OCI-LY1 (cell line): Measurements from ENCODE around the gene SEPSECS.

ENCODE experiments used
- EZH2 ChIP-seq: fragments of 200-600 bp; sonication (generic), shearing (Covaris generic); IDR thresholded peaks from 2 replicates; pipeline ENCODE4 v1.8.0; 2017; ENCODE audit warnings: borderline replicate concordance, mixed run types, mild to moderate bottlenecking, antibody characterized with exemption, low read length, moderate library complexity, mixed read lengths
- TF ChIP-seq, protein P1 (sequence below): fragments of 200-600 bp; sonication (generic), shearing (Covaris generic); IDR thresholded peaks from 2 replicates; pipeline ENCODE4 v1.5.1; 2017; ENCODE audit warnings: mild to moderate bottlenecking, antibody characterized with exemption, low read length, moderate library complexity, mixed read lengths

DNA sequence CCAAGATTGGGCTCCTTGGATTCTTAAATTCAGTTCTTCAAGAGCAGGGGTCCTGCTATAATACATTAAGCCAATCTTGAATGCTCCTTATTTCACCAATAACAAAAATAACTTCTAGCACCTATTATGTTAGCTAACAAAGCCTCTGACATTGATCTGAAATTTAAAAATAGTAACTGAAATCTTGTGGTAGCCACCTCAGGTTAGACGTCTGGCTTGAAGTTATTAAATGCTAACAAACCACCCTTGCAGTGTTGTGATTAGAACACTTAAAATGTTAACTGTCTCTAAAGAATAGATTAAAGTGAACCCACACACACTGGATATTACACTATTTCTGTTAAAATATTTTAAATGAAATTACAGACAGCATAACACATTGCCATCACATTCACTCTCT is 79.7 kb downstream of the SEPSECS start:
- TF ChIP-seq, protein P1, sequence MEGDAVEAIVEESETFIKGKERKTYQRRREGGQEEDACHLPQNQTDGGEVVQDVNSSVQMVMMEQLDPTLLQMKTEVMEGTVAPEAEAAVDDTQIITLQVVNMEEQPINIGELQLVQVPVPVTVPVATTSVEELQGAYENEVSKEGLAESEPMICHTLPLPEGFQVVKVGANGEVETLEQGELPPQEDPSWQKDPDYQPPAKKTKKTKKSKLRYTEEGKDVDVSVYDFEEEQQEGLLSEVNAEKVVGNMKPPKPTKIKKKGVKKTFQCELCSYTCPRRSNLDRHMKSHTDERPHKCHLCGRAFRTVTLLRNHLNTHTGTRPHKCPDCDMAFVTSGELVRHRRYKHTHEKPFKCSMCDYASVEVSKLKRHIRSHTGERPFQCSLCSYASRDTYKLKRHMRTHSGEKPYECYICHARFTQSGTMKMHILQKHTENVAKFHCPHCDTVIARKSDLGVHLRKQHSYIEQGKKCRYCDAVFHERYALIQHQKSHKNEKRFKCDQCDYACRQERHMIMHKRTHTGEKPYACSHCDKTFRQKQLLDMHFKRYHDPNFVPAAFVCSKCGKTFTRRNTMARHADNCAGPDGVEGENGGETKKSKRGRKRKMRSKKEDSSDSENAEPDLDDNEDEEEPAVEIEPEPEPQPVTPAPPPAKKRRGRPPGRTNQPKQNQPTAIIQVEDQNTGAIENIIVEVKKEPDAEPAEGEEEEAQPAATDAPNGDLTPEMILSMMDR = no peak
- TF ChIP-seq EZH2 = no peak
